Left hindlimb (tissue), 1 donor: ENCODE measurements around the gene EIF4A2.
"Not testable (repeated sequence)": the region's sequence is repeated elsewhere in the genome, so short reads cannot be mapped to it uniquely, and the experiment has no call there.

Experiments
- DNase-seq: peaks from one replicate; pipeline ENCODE4 v3.0.0-alpha.2; 2018

Gene EIF4A2

DNA sequence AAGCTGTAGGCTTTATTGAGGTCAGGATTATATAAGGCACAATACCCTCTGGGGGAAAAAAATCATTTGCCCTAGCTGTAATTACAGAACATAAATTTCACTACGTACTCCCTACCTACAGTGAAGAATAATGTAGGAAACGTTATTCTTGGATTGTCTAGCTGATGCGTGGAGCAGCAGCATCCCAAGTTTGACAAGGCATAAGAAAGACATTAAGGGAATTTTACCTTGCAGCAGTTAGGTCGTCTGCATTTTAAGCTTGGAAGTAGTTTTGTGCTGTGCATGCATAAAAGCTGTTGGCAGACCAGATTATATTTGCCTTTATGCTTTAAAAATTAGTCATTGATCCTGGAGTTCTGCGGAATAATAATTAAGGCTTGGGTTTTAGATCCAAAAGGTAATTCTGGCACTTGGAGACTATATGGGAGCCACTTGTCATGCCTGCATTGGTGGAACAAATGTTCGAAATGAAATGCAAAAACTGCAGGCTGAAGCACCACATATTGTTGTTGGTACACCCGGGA, 2.2 kb downstream of the EIF4A2 start:
- no peak for DNase-seq

DNA sequence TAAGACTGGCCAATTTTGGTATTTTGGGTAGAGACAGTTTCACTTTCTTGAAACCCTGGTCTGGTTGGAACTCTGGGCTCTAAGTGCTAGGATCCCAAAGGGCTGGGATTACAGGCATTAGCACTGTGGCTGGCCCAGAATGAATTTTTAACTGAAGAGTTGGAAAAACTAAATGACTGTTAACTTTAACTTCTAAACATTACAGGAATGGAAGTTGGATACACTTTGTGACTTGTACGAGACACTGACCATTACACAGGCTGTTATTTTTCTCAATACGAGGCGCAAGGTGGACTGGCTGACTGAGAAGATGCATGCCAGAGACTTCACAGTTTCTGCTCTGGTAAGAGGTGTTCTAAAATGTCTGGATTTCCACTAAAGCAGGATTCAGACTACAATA, 3.5 kb downstream of the EIF4A2 start:
- DNase-seq: no peak

DNA sequence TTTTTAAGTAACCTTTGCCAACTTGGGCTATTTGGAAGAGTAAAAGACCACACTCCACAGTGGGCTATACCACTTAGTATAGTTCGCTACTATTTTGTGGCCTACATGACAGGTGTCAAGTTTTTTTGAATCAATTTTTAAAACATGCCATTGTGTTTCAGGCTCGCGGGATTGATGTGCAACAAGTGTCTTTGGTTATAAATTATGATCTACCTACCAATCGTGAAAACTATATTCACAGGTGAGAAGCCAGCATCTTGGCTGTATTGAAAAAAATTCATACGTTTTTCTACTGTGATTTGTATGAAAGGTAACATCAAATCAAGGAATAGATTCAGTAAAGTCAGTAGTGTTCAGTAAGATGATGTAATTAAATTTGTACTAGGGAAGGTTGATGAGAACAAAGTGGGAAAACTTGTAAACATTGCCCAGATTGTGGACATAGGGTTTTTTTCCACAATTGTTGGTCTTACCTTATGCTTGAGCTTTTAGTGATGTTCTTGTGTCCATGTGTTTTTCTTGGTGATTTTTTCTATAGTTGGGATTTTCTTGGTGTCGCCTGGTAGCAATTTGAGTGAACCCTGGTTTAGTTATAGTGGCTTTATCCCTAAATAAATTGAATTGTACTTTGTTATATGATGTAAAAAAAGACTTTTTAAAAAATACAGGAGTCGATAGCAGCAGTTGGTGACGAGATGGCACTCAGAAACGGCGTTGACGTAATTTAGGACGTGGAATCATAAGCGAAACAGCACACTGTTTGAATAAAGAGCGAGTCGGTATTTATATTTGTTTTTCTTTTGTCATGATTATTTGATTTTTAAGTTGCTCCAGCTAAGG, 4.5 kb downstream of the EIF4A2 start:
- DNase-seq: no peak

DNA sequence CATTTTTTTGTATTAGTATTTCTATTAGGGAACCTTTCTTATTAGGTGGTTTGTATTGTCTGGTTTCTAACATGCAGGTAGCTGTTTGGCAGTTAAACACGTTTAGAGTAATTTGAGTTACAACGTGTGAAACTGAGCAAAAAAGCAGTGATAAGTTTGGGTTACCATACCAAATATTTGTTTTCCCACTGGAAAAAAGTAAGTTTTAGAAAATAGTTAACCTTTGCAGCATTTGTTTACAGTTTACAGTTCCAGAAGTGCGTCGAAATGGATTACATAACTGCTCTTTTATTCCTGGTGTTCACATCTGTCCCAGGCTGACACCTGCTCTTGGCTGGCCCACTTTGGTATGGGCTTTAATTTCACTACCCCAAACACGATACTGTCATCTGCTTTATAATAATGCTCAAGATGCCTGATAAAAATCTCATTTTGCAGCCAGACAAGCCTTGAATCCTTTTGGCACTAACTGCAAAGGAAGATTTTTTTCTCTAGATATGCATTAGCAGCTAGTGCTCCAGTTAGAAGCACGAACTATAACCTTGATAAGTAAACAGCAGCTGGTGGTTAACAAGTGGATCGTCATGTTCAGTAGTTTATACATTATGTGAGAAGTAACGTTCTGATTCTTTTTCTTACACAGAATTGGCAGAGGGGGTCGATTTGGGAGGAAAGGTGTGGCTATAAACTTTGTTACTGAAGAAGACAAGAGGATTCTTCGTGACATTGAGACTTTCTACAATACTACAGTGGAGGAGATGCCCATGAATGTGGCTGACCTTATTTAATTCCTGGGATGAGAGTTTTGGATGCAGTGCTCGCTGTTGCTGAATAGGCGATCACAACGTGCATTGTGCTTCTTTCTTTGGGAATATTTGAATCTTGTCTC, 5.3 kb downstream of the EIF4A2 start:
- DNase-seq: no peak

DNA sequence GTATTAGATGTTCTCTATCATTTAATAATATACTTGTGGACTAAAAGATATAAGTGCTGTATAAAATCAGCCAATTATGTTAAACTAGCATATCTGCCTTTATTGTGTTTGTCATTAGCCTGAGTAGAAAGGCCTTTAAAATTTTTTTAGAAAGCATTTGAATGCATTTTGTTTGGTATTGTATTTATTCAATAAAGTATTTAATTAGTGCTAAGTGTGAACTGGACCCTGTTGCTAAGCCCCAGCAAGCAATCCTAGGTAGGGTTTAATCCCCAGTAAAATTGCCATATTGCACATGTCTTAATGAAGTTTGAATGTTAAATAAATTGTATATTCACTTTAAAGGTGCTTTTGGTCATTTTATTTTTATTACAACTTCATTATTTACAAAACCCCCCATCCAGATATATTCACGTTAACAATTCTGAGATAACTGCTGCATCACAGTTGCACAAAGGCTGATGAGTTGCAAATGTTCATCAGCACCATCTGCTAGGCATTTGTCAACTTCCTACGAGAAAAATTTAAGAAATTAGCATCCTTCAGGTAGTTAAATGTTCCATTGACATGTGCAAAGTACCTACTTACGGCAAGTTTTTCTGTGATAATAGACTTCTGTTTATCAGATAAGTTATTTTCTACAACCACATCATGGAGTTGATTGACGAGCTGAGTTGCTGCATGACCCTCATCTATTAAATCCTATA, 6.3 kb downstream of the EIF4A2 start:
- no peak for DNase-seq

DNA sequence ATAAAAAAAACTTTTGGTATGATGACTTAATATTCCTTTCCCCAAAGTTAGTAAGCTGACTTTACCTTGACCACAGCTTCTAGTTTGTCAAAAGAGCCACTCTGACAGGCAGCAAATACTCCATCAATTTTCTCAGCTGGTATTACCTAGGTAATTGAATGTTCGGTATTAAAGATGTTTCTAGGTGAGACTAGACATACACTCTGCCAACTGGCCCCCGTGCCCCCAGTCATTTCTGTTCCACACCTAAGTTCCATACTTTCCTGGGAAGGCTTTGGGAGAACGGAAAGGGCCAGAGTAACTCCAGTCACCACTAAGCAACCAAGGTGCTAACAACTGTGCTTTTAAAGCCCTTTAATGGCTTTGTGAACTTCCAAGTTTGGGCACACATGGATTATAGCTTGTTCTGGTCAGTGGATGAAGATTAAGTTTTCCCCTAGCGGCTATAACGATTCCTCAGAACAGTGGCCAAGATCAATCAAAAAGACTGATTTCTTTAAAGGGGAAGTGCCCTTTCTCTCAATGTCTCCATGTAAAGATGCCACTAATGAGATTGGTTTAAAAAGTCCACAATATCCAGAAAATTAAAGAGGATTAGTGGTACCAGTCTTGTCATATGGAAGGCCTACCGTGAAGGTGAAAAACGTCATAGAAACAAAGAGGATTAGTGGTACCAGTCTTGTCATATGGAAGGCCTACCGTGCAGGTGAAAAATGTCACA, 7.0 kb downstream of the EIF4A2 start:
- DNase-seq: no peak

DNA sequence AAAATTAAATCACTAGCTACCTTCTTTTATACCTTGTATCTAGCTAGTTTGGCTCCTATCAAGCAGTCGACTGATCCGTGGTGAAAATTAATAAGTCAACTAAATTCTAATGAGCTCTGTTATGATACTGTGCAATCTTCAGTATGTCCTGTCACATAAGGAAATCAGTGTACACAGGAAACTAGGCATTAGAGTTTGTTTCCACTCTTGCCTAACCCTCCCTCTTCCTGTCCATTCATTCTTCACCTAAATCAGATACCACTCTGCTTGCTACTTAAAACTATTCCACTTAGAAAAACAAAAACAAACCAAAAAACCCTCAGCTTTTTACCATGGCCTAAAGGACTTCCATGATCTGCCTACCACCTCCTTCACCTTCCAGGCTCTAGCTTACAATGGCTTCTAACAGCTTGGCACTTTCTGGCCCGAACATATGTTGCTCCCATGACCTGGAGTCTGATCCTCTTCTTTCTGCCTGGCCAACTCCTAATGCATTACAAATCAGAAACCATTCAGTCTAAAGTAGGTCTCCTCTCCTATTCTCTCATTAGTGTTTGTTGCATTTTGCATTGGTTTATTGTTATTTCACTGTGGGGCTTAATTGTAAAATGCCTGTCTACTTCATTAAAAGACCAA, 15.0 kb downstream of the EIF4A2 start:
- DNase-seq: no peak

DNA sequence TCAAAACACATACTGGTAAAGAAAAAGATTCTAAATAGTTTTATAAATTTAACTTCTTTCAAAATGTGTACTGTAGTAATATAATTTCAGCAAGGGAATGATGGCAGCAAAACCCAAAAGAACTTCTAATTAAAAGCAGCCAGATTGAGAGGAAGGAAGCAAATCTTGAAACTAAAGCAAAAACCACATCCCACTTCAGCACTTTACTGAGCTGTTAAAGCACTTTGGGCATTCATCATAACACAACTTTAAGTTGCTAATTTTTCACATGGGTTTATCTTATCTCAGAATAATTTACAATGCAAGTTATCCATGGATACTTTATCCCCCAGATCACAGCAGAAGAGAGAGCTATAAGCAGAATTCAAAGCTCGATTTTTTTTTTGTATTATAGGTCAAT, 16.9 kb downstream of the EIF4A2 start:
- DNase-seq: no peak

DNA sequence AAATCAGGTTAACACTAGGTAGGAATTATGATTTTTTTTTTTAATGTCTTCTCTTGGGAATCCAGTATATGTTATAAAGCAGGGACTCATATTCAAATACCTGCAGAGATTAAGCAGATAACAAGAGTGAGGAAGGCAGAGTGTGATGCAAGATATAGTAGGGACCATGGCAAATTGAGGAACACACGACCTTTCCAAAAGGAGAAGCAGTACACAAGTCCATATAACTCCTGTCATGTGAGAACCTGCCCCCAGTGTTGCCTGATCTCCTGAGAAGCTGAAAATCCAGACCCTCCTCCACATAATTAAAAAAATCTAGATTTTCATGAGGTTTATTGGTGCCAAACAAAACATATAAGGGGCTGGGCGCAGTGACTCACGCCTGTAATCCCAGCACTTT, 19.3 kb downstream of the EIF4A2 start:
- DNase-seq: no peak

DNA sequence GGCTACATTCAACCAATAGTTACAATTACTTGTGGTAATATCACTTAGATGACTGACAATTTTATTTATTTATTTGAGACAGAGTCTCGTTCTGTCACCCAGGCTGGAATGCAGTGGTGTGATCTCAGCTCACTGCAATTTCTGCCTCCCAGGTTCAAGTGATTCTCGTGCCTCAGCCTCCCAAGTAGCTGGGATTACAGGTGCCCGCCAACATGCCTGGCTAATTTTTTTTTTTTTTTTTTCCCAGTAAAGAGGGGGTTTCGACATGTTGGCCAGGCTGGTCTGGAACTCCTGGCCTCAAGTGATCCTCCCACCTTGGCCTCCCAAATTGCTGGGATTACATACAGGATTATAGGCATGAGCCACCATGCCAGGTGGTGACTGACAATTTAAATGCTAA, 20.1 kb downstream of the EIF4A2 start:
- DNase-seq: not testable (repeated sequence)

DNA sequence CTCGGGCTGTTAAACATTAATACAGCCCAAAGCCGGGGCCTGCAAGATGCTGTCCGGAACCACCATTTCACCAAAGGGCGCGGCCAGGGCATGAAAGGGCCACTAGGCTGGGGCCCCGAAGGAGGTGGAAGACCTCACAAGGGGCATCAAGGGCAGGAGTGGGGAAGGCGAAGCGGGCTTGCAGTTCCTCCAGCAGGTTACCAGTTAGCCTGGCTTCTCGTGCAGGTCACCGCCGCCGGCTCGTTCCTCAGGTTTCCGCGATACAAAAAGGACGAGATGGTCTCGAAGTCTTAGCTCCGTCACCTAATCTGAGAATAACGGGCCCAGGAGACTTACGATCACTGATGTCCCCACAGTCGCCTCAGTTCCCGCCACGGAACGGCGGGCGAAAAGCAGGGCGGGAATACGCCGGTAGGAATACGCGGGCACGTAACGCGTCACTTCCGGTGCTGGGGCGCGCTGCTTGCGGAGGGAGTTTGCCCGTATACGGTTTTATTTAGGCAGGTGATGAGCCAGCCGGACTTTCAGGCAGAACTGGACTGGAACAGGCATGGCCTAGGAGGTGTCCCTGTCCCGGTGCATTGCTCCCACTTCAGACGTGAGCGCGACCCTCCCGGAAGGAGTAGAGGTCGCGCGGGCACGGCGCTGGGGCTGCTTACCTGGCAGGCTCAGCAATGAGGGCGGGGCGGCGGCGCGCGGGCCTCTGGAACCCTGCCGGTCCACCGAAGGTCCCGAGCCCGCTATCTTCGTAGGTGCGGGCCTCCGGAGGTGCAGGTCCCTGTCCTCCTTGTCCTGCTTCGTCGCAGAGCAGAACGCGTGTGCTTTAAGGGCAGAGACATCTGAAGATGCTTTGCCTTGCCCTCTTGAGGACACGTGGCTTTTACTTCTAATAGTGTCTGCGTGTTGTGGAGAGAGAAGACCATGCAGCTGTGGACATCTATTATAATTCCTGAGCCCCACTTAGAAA, 23.0 kb downstream of the EIF4A2 start, which contains the start of gene RFC4:
RFC4 (minus strand) TSS at position 394 of the 967 bp plus-strand sequence. CDS start 1,769 bp downstream, outside the sequence.
- peak; percentile 86 for DNase-seq

DNA sequence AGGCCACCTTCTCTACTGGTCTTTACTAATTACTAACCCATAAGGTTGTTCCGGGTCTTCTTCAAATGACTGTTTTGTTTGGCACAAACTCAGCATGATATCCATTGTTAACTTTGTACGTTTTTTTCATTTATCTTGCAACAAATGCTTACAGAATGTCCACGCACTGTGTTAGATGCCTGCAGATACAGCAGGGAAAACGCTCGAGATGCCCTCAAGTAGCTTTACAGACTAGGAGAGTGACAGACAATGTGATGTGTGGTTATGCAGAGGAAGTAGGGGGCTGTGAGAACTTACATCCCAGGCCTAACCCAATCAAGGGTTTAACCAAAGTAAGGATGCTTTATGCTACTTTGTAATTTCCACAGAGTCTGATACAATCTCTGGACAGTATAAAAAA, 23.9 kb downstream of the EIF4A2 start:
- DNase-seq: no peak

DNA sequence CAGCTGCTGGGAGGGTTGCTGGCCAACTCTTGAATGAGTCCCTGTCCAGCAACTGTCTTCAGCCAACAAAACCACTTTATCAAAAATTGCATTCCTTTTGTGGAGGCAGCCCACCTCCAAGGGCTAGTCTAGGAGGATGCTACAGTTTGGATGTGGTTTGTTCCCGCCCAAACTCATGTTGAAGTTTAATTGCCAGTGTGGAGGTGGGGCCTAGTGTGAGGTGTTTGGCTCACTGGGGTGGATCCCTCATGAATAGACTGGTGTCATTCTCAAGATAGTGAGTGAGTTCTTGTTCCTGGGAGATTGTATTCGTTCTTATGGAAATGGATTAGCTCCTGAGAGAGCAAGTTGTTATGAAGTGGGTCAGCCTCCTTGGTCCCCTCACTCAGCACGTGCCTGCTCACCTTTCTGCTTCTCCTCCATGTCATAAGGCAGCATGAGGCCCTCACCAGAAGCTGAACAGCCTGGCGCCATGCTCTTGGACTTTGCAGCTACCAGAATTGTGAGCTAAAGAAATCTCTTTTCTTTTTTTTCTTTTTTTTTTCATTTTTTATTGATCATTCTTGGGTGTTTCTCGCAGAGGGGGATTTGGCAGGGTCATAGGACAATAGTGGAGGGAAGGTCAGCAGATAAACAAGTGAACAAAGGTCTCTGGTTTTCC, 27.1 kb downstream of the EIF4A2 start:
- DNase-seq: no peak

DNA sequence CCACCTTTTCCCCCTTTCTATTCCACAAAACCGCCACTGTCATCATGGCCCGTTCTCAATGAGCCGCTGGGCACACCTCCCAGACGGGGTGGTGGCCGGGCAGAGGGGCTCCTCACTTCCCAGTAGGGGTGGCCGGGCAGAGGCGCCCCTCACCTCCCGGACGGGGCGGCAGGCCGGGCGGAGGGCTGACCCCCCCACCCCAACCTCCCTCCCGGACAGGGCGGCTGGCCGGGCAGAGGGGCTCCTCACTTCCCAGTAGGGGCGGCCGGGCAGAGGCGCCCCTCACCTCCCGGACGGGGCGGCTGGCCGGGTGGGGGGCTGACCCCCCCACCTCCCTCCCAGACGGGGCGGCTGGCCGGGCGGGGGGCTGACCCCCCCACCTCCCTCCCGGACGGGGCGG, 27.9 kb downstream of the EIF4A2 start:
- DNase-seq: not testable (repeated sequence)

DNA sequence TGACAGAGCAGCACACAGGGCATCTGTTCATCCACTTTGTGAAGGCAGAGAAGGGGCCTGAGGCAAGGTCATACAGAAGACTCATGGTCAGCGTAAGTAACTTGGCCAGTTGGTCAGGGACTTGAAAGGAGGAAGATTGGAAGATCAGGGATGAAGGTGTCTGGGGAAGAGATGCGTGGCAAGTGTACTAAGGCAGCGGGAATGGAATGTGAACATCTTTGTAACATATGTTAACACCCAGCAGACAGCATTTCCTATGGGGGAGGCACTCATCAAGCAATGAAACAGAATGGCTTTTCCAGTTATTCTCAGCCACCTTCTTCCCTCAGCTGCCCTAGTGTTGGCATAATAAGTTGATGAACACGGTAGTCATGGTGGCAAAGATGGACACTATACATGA, 30.7 kb downstream of the EIF4A2 start:
- no peak for DNase-seq

DNA sequence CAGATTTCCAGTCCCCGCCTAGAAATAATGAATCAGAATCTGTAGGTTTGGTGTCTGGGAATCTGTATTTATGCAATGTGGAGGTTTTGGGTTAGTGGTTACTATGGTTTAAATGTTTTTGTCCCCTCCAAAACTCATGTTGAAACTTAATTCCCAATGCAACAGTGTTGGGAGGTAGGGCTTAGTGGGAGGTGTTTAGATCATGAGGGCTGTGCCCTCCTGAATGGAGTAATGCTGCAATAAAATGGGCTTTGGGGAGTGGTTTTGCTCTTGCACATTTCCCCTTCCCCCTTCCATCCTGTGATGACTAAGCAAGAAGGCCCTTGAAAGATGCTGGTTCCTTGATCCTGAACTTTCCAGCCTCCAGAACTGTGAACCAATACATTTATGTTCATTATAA, 32.1 kb downstream of the EIF4A2 start:
- DNase-seq: no peak

DNA sequence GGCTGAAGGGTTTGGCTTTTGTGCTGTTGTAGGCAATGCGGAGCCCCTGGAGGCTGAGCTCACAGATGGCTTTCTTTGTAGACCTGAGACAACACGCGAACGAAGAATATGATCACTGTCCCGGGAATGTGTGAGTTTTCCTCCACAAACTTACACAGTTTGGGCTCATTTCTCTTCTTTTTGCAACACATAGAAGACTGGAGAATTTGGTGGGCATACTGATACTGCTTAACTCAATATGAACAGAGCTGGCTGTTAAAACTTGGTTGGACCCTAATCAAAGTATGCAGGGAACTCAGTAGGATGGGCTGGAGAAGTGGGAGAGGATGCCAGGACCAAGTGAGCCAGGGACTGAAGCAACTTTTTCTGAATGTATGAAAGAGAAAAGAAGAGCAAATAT, 35.1 kb downstream of the EIF4A2 start:
- DNase-seq: no peak

DNA sequence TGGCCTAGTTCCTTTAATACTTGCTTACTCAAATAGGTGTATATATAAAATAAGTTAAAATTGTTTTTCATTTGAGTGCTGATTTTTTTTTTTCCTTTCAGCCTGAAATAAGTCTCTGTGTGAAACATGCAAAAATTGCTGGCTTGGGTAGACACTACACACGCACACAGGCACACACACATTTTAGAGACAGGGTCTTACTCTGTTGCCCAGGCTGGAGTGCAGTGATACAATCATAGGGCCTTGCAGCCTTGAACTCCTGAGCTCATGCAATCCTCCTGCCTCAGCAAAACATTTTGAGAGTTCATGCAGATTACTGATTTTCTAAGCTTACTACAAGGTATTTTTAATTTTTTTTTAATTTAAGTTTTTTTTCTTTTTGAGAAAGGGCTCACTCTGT, 35.6 kb downstream of the EIF4A2 start:
- DNase-seq: no peak

DNA sequence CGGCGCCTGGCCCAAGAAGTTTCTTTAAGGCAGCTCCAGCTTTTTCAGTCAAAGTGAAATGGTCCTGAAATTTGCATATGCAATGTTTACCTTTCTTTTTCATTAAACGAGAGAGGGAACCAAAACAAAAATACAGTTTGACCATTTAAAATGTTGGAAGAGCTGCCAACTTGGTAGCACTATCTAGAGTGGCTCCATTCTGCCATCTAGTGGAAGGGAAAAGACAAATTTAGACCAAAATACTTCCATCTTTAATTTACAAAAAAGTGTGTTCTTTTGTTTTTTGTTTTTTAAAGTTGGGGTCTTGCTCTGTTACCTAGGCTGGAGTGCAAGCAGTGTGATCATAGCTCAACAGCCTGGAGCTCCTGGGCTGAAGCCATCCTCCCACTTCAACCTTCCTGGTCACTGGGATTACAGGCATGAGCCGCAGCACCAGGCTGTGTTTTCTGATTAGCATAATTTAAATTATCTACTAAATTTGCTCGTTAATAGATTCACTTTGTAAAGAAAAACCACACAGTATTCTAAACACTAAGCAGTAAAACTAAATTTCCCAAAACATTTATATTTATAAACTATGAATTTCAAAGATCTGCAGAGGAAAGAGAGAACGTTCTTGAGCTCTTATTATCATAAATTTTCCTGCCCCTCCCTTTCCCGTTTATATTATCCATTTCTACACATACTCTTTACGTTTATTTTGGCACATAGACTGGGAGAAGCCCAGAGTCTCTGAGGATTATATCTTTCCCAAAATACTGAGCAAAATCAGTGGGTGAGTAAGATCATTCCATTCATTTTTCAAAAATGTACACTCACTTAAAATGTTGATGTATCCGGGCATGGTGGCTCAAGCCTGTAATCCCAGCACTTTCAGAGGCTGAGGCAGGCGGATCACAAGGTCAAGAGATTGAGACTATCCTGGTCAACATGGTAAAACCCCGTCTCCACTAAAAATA, 38.3 kb downstream of the EIF4A2 start:
- no peak for DNase-seq
